Dedifferentiated amniotic fluid mesenchymal stem cell (primary cell): ENCODE data around the gene MESD.

Source experiments
- DNase-seq: peaks from one replicate; pipeline ENCODE4 v3.0.0-alpha.2; 2016; ENCODE audit errors: extremely low spot score

MESD gene

DNA sequence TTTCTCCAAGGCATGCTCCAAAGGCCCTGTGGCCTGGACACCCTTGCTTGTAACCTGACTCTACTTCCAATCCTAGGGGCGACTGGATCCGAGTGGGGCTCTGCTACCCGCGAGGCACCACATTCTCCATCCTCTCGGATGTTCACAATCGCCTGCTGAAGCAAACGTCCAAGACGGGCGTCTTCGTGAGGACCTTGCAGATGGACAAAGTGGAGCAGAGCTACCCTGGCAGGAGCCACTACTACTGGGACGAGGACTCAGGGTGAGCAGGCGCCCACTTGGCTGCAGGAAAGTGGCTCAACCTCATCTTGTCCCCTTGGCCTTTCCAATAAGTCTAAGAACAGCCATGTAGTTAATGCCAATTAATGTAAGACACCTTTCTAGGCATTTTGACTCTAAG, 51.9 kb downstream of the MESD start:
- no peak for DNase-seq

DNA sequence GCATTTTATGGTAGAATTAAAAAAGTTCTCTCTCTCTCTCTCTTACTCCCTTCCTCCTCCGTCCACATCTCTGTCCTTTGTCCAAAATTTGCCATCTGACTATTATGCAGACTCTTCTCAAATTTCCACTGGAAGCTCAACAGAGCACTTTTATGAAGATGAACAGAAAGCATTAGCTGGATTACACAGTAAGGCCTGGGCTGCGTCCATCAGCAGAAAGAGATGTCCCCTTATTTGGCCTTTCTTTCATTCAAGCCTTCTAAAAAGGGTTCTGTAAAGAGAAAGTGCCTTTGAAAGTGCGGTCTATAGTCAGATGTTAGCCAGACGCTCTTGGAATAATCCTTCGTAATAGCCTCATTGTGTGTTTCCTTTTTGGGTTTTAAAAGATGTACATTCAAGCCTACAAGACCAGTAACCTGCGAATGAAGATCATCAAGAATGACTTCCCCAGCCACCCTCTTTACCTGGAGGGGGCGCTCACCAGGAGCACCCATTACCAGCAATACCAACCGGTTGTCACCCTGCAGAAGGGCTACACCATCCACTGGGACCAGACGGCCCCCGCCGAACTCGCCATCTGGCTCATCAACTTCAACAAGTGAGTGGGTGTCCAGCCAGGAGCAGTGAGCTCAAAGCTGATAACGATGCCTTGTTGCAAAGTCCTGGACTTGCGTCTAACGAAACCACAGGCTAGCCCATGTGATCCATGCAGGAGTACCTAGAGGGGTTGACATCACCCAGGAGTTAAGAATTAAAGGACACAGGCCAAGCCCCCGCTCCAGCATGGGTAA, 53.1 kb downstream of the MESD start:
- no peak for DNase-seq

DNA sequence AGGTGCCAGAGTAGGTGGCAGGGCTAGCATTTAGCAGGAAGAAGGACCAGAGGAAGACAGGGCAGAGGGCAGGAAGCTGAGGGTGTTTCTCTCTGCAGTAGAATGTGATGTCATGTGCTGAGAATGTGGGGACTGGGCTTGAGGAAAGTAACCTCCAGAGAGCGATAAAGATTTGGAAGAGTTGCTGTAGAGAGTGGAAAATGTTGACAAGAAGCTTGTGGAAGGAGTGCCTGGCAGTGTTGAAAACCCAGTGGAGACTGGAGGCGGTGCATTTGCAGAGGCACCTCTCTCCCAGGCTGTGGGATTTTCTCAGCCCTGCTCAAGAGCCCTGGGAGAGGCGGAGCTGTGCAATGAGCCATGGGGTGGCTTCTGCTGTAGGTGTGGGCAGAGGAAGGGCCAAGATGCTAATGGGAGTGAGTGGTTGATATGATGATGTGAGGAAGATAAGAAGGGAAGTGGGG, 54.8 kb downstream of the MESD start:
- DNase-seq = no peak

DNA sequence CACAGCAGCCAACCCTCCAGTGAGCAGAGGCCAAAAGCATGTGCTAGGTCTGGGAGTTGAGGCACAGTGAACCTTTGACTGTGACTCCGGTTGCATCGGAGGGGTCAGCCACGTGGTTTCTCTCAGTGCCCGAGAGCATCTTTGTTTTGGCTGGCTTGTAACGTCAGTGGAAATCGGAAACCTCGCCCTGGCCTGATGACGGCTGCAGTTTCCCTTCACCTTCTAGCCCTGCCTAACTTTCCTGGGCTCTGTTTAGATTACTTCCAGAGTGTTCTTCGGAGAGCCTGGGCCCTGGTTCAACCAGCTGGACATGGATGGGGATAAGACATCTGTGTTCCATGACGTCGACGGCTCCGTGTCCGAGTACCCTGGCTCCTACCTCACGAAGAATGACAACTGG, 56.6 kb downstream of the MESD start:
- DNase-seq = no peak

DNA sequence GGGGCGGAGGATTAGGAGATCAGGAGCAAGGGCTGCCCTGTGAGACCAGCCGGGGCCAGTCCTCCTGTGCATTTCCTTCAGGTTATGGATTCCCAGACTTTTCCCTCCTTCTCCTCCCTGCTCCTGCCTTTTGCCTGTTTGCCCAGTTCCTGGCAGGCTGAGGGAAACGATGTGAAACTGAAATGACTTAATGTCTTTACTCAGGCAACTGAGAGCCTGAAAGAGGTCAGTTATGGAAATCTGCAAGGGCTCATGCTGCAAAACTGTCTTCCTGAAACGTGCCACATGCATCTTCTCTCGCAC, 57.2 kb downstream of the MESD start:
- DNase-seq = no peak

DNA sequence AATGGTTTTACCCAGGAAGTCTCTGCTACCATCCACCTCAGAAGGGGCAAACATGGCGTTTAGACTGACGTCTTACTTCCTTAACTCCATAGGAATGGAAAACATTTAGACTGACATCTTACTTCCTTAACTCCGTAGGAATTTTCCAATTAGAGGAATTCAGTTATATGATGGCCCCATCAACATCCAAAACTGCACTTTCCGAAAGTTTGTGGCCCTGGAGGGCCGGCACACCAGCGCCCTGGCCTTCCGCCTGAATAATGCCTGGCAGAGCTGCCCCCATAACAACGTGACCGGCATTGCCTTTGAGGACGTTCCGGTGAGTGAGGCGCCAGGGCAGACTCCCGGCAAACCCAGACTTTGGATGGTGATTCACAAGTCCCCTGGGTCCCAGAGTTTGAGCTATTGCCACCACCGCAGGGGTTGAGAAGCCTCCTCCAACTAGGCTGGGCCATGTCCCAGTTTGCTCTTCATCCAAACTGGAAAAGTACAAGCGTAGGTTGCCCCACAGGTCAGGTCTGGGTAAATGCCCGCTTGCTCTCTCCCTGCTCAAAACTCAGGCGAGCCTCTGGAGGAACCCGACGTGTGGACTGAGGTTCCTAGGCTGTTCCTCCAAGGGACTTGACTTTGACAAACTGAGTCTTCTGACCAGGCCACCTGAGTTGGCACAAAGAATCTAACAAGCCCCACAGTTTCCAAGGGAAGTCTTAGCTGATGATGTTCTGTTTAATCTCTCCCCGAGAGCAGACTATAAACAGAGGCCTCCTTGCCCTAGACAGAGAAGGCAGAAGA, 57.7 kb downstream of the MESD start:
- DNase-seq = no peak

DNA sequence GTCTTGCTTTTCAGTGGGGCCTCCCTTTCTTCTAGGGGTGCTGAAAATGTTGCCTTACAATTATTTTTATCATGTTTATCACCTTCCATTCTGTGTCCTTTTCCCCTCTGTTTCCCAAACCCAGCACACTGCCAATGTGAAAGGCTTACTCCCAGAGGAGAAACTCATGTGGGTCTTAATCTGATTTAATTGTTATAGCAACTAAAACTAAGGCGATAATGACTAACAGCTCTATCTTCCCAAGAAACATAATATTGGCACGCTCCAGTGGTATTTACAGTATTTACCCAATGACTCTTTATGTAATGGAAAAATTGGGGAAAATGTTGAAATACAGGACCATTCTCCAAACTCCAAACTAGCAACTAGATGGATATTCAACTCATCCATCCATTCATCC, 58.4 kb downstream of the MESD start:
- no peak for DNase-seq

DNA sequence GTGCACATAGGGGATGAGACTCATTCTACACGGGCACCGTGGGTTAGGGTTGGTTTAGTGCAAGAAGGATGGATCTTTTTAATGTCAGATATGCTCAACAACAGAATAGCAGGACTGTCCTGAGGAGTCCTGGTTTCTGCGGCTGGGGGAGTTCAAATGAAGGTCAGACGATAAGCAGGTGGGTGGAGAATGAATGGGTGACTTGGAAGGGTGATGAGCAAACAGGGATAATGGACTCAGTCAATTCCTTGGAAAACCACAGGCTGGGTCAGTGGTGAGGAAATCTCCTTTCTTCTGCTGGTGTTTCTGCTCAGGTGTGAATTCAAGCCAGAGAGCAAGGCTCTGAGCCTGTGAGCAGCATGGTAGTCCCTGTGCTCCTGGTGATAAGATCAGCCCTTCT, 59.9 kb downstream of the MESD start:
- DNase-seq = no peak

DNA sequence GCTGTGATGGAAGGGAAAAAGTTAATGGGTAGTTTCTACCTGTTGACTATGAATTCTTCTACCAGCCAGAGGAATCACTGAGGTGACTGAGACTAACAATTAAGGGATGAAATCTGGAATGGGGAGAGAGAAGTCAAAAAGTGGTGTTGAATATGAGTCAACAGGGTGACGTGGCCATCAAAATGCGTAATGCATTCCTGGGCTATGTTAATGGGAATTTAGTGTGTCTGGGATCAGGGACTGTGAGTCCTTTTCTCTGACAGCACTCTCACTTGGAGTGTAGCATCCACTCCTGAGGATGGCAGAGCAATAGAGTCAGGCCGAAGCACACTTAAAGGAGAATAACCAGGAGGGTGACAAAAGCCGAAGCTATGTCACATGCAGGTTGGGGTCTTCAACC, 60.4 kb downstream of the MESD start:
- no peak for DNase-seq

DNA sequence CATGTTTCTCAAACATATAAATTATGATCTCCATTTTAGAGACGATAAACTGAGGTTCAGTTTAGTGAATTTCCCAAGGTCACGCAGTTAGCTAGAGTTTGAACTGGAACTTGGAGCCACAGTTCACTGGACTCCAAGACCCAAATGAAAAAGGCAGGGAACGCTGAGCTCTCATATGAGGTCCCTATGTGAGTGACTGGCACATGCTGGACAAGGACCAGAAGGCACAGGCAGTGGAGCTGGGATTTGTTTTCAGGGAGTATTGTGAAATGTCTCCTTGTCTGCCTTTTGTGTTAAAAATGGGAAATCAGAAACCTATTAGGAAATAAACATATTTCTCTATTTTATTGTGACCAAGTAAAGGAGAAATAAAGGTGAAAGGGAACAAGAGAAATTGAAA, 63.5 kb downstream of the MESD start:
- DNase-seq = no peak

DNA sequence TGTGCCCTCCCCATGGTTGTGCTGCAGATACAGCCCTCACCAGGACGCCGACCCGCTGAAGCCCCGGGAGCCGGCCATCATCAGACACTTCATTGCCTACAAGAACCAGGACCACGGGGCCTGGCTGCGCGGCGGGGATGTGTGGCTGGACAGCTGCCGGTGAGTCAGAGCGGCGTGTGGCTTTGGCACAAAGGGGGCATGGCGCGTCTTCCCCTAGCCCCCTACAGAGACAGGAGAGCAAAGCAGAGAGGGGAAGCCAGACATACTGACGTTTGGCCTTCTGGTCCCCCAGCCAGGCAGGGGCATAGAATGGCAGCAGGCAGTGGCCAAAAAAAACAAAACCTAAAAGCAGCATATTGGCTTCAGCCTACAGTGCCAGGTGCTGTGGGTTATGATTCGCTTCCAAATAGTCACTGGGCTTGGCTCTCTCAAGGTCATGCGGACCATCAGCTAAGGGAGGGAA, 64.0 kb downstream of the MESD start:
- no peak for DNase-seq

DNA sequence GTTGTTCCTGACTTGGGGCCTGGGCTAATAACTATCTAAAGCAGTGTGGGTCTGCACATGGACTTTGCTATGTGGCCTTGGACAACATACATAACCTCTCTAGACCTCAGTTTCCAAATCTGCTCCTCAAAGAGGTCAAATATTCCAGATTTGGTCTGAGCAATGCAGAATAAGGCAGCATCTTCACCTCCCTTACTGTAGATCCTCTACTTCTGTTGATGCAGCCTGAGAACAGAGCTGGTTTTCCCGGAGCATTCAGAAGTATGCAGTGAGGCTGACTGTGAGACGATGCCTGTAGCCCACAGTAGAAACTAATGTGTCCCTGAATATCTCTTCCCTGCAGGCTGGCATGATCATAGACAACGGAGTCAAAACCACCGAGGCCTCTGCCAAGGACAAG, 65.3 kb downstream of the MESD start:
- no peak for DNase-seq

DNA sequence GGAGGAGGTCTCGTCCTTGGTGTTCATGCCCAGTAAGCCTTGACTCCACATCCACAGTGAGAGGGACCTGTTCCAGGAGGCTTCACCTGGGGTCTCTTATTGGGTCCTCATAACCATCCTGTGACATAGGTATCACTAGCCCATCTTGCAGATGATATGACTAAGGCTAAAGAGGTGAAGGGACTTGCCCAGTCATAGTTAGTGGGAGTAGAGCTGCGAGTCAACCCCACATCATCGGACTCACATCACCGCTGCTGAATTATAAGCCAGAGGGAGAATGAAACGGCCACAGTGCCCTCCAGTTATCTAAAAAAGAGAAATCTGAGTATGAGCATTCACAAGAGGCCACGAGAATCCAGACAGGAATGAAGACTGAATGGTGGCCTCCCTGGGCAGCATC, 66.0 kb downstream of the MESD start:
- no peak for DNase-seq

DNA sequence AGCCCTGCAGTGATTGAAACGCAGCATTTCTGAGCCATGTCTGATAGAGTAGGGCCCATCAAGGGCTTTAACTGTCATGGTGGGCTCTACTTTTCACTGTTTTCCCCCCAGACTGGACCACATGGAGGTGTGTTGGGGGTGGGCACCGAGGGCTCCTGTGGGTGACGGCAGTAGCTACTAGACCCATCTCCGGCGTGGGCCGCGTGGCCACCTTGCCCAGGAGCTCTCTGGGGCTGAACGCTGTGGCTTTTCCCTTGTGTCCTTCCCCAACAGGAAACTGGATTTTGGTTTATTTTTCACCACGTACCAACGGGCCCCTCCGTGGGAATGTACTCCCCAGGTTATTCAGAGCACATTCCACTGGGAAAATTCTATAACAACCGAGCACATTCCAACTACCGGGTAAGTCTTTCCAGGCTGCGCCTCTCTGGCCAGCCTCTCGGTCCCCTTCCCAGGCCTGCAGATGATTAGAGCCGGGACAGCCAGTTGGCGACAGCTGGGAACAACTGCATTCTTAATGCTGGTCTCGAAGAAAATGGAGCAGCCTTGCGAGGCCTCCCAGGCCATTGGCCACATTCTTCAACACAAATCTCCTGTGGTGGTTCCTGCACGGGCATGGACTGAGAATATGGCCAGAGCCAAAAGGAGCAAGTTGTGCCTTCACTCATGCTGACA, 67.7 kb downstream of the MESD start:
- no peak for DNase-seq

DNA sequence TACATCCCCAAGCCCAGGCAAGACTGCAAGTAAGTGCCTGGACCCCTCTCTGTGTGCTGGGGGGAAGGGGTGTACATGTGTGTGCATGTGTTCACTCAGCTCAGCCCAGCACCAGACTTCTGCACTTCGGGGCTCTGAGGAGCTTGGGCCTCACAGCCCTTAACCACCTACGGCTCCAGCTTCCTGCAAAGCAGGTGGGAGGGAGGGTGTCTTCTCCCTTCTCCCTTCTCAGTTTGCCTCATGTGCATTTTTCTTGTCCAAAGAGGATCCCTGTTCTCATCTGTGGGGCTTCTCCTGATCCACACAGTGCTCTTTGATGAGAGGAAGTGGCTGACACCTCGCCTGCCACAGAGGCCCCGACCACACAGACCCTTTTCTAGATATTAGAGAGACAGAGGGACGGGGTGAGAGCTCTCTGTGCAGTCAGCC, 69.3 kb downstream of the MESD start:
- no peak for DNase-seq

DNA sequence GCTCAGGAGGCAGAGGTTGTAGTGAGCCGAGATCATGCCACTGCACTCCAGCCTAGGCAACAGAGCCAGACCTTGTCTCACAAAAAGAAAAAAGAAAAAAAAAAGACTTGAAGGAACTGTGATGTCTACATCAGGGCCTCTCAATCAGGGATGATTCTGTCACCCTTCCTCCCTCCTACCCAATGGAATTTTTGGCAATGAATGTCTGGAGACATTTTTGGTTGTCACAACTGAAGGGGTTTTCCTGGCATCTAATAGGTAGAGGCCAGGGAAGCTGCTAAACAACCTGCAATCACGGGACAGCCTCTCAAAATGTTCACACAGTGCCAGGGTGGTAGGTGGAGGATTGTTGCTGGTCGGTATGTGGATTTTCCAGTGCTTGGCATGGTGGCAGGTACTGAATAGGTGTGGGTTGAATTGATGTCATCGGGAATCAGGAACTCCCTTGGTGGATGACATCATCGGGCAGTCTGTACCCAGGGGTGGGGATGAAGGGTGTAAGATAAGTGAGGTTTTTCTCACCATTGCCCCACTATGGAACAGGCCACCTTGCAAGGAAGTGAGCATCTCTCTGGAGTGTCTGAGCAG, 71.3 kb downstream of the MESD start:
- DNase-seq = no peak

DNA sequence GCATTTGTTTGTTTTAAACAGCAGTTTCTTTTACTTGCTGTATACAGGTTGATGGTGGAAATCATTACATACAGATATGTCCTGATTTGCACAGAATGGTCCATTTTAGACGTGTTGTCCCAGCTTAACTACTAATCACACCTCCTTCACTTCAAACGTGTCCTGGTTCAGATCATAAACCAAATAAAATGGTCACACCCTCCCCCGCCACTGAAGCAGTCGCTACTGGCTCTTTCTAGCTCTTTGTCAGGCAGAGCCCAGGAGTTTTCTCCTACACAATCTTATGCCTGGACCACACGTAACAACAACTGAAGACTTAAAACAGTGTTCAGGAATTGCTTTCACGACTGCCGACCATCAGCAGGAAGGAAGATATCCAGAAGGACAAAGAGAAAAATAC, 73.6 kb downstream of the MESD start:
- no peak for DNase-seq

DNA sequence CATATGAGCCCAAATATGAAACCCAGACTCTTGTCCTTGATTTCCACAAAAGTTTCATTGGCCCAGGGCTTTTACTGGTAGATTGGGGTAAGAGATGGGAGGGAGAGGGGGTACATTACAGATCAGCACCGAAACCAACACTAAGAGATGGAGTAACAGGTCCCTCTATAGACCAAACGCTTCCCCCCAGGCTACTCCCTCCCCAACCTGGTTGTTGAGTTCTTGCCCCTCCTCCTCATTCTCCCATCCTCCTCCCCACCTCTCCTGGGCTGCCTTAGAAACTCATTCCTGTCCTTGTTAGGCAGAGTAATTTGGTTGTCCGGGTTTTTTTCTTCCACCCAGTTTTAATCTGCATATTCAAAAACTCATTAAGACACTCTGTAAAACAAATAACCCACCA, 74.1 kb downstream of the MESD start:
- DNase-seq = no peak

DNA sequence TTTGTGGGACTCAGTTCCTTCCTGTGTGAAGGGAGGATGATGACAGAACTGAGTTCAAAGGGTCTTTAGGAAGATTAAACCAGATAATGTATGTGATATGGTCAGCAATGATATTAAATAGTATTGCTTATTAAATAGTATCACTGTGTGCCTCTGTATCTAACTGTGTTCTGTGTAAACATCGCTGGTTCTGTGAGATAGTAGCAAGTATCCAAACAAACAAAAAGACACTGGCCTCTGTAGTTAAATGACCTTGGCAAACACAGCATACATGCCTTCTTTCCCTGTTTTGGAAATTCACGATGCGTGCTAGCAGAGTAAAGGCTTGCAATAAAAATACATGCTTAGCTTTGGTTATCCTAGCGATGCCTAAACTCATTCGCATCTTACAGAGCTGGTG, 76.1 kb downstream of the MESD start:
- no peak for DNase-seq

DNA sequence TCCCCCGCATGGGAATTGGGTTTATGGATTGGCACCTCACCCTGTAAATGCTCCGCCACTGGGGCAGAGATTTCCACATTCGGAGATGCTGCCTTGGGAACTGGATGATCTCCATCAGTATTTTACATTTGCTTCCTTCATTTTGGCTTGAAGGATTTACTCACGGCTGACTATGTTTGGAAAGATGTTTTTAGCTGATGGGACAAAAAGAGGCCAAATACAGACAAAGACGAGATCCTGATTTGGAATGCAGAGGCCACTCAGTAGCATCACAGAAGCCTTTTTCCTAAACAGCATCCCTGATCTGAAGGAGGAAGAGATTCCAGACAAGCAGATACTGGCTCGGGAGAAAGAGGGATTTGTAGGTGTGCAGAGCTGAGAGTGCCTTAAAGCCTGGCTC, 76.9 kb downstream of the MESD start:
- DNase-seq = no peak

DNA sequence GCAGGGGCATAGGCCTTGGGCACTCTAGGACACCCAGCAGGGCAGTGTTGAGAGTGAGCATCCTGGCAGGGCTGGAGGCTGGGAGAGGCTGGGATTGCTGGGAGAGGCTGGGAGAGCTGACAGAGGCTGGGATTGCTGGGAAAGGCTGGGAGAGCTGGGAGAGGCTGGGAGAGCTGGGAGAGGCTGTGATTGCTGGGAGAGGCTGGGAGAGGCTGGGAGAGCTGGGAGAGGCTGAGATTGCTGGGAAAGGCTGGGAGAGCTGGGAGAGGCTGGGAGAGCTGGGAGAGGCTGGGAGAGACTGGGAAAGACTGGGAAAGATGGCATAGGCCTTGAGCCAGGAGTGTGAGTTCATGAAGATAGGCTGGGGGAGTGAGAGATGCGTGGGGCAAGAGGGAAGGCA, 77.8 kb downstream of the MESD start:
- no peak for DNase-seq

DNA sequence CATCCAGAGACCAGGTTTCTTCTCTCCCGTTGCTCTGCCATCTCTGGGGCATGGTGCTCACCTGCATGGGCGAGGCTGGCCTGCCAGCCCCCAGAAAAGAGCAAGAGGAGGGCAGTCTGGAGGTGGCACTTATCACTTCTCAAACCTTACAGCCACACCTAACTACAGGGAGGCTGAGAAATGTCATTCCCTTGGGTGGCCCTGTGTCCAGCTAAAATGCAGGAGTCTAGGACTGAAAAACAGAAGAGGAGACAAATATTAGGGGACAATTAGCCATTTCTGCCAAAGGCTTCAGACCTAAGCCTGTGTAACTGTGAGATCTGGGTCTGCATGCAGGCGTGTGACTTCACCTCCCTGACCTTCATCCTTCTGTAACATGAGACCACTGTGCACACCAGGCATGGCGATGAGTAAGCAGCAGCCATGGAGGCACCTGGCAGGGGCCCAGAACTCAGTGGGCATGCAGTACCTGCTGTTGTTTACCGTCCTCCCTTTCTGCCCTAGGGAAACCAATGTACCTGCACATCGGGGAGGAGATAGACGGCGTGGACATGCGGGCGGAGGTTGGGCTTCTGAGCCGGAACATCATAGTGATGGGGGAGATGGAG, 83.4 kb downstream of the MESD start:
- no peak for DNase-seq
